Esophagus muscularis mucosa (tissue), 3 donors: Measurements from ENCODE around the gene PDLIM4.

ENCODE experiments used
- CTCF ChIP-seq, 3 experiments: fragments of 200-600 bp in 2 of 3; fragments of 450-650 bp in 1 of 3; sonication (generic) in 2 of 3; IDR thresholded peaks; one replicate each; pipeline ENCODE4 v1.5.1; 2017 to 2019; ENCODE audit warnings: antibody characterized with exemption in 3 of 3, mild to moderate bottlenecking in 2 of 3, moderate library complexity in 1 of 3
- POLR2A ChIP-seq: fragments of 450-650 bp; IDR thresholded peaks from one replicate; pipeline ENCODE4 v1.6.1; 2017; ENCODE audit warnings: antibody characterized with exemption, moderate library complexity, mild to moderate bottlenecking, low read depth
- POLR2AphosphoS5 ChIP-seq, 2 donors: sonication (generic); formaldehyde crosslinking; IDR thresholded peaks; one replicate each; pipeline ENCODE4 v1.6.1; 2017; ENCODE audit warnings: antibody characterized with exemption in 2 of 2

- TF ChIP-seq CTCF (IDR thresholded peaks at IDR 0.05) (no peak), POLR2AphosphoS5 (IDR thresholded peaks at IDR 0.05) (peak; percentile 65 to 91), POLR2A (peak; percentile 67)
These were observed at the start of gene PDLIM4 for GRCh38 chr5:132257131-132258101.
